ENCODE data around the gene LAGE3.

Gene LAGE3

GRCh38 chrX:154458116-154458953, 20.7 kb downstream of the LAGE3 start, which contains the start of gene PLXNA3:
PLXNA3 (plus strand) TSS chrX:154458281; CDS start chrX:154460184, 1,903 bp downstream.
- no peak for DNase-seq (ENCODE audit: low spot score)

DNA sequence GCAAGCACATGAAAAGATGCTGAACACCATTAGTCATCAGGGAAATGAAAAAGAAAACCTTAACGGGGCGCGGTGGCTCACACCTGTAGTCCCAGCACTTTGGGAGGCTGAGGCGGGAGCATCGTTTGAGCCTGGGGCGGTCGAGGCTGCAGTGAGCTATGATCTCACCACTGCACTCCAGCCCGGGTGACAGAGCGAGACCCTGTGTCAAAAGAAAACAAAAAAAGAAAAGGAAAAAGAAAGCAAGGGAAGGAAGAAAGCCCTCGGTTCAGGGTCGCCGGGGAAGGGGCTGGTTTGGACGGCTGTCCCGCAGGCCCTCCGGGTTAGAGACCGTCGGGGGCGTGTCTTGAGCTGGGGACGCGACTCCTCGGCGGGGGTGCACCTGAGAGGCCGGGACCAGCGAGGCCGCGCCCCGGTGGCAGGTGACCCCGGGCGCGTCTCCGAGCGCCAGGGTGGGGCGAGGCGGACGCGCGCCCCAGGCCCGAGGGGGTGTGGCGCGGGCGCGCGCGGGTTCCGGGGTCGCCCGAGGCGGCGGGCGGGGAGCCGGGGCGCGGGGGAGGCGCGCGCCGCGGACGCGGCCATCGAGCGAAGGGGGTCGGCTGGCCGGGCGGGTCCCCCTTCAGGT, 21.5 kb downstream of the LAGE3 start:
- no peak for DNase-seq (ENCODE audit: low spot score)

DNA sequence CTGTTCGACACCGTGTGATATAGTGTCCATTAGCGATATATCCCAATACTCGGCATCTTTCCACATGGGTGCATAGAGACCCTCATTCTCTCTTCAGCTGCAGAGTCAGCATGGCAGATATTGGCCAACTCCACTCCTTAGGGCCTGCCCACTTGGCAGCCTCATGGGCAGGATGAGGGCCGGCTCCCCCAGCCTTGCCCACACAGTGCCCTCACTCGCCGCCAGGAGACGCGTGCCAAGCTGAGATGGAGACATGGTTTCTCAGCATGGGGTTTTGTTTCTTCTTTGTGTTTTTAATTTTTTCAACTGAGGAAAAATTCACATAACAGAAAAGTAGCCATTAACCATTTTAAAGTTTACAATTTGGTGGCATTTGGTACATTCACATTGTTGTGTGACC, 26.3 kb downstream of the LAGE3 start:
- no peak for DNase-seq (ENCODE audit: low spot score)

- no peak for DNase-seq (ENCODE audit: low spot score)
These were observed 28.8 kb downstream of the LAGE3 start for GRCh38 chrX:154450312-154450711.

DNA sequence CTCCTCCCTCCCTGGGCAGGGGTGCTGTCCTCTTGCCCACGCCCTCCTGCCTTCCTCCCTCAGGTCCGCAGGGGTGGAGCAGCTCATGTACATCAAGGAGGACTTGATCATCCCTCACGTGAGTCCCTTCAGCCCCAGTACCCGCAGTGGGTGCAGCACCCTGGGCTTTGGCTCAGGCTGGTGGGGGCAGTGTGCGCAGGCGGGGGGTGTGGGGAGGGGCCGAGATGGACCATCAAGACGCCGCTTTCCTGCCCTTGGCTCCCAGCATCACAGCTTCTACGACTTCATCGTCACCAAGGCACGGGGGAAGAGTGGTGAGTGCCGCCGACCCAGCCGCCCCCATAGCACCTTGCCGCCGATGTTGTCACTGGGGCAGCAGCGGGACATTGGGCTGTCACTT, 29.5 kb downstream of the LAGE3 start:
- DNase-seq (ENCODE audit: low spot score) = no peak

GRCh38 chrX:154448484-154448883, 30.6 kb downstream of the LAGE3 start:
- DNase-seq (ENCODE audit: low spot score) = no peak

- no peak for DNase-seq (ENCODE audit: low spot score)
These were observed 32.7 kb downstream of the LAGE3 start for GRCh38 chrX:154446430-154446829.

- no peak for DNase-seq (ENCODE audit: low spot score)
These were observed 33.3 kb downstream of the LAGE3 start for GRCh38 chrX:154445776-154446175.

DNA sequence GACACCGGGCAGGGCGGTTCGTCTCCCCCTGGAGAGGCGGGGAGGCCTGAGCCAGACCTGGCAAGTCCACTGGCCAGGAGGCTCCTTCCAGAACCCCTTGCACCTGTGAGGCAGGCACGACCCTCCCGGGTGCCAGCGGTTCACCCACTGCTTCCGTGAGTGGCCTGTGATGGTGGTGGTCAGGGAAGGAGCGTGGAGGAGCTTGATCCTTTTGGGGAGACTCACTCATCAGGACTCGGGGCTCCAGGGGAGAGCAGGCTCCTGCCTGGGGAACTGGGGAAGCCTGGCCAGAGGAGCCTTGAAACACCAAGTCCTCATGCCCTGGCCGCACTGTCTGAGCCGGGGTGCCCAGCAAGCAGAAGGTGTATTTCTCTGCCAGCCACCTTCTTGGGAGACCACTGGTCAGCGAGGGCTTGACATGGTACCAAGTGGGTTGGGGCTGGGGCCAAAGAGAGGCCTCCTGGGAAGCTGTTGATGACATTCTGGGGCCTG, 34.3 kb downstream of the LAGE3 start:
- DNase-seq (ENCODE audit: low spot score) = no peak

GRCh38 chrX:154443992-154444754, 34.9 kb downstream of the LAGE3 start, which contains the start of gene FAM50A:
FAM50A (plus strand) TSS chrX:154444141; CDS start chrX:154444236, 95 bp downstream.
- peak; percentile 76 for DNase-seq (ENCODE audit: low spot score)

DNA sequence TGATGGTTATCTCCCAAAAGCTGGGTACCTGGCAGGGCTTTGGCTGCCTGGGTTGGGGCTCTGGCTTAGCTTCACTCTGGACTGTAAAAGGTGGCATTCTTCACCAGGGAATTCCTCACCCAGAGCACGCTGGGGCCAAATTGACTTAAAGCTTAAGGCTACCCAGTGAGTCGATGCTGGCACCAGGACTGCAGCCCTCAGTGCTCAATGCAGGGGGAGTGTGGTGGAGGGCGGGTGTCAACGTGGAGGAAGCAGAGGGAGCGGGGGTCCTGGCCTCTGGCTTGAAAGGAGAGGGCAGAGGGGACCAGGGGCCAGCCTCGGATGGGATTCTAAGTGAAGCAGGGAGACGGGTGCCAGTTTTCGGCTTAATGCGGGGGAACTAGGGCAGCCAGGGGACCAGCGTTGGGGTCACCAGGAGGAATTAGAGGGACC, 35.6 kb downstream of the LAGE3 start:
- no peak for DNase-seq (ENCODE audit: low spot score)

DNA sequence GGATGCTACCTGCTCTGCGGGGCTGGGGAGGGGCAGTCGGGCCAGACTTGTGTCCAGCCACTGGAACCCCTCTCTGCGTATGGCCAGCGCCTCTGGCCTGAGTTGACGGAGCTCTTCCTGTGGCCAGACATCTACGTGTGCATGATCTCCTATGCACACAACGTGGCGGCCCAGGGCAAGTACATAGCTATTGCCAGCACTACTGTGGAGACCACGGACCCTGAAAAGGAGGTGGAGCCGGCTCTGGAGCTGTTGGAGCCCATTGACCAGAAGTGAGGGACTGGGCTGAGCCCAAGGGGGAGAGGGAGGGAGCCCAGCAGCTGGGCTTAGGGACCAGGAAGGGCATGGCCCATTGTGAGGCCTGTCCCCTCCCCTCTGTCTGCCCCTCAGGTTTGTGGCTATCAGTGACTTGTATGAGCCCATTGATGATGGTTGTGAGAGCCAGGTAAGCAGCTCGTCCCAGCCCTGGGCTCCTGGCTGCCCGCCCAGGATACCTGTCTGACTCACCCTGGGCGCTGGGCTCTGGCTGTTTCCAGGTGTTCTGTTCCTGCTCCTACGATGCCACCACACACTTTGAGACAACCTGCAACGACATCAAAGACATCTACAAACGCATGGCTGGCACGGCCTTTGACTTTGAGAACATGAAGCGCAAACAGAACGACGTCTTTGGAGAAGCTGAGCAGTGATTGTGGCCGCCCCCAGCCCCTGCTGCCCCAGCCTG, 36.9 kb downstream of the LAGE3 start:
- DNase-seq (ENCODE audit: low spot score) = no peak

DNA sequence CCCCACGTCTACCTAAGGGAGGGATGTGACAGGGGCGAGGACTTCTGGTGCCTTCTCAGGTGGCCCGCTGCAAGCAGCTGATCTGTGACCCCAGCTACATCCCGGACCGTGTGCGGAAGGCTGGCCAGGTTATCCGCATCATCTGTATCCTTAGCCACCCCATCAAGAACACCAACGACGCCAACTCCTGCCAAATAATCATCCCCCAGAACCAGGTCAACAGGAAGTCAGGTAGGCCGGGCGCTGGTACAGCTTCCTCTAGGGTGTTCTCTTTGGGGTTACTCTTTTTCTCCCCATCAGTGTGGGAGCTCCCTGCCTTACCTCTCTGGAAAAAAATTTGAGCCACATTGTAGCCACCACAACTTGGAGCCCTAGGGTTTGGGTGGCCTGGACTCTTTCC, 37.5 kb downstream of the LAGE3 start:
- no peak for DNase-seq (ENCODE audit: low spot score)

DNA sequence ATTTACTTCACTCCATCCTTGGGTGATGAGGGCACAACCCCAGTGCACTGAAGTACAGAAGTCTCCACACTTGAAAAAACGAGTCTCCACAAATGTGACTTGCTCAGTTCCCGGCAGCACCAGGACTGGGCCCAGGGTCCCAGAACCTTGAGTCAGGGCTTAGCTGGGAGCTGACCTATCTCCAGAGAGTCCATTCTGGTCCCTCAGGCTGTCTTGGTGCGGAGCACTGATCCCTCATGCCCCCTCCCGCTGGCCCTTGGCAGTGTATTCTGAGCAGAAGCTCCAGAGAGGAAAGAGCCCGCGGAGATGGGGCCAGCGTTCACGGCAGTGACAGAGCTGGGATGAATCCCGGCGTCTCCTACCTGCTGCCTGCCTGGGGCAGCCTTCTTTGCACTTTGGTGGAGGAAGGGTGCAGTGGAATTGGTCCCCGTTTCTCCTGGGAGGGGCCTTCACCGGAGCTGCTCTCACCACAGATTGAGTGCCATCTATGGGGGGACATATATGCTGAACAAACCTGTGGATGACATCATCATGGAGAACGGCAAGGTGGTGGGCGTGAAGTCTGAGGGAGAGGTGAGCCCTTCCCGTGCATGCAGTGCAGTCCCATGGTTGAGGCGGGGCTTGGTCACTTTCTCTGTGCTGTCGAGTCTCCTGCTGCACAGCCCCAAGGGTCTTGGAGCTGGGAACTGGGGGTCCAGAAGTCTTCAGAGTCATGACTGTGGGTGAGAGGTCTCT, 38.3 kb downstream of the LAGE3 start:
- no peak for DNase-seq (ENCODE audit: low spot score)

GRCh38 chrX:154439841-154440240, 39.2 kb downstream of the LAGE3 start:
- no peak for DNase-seq (ENCODE audit: low spot score)

DNA sequence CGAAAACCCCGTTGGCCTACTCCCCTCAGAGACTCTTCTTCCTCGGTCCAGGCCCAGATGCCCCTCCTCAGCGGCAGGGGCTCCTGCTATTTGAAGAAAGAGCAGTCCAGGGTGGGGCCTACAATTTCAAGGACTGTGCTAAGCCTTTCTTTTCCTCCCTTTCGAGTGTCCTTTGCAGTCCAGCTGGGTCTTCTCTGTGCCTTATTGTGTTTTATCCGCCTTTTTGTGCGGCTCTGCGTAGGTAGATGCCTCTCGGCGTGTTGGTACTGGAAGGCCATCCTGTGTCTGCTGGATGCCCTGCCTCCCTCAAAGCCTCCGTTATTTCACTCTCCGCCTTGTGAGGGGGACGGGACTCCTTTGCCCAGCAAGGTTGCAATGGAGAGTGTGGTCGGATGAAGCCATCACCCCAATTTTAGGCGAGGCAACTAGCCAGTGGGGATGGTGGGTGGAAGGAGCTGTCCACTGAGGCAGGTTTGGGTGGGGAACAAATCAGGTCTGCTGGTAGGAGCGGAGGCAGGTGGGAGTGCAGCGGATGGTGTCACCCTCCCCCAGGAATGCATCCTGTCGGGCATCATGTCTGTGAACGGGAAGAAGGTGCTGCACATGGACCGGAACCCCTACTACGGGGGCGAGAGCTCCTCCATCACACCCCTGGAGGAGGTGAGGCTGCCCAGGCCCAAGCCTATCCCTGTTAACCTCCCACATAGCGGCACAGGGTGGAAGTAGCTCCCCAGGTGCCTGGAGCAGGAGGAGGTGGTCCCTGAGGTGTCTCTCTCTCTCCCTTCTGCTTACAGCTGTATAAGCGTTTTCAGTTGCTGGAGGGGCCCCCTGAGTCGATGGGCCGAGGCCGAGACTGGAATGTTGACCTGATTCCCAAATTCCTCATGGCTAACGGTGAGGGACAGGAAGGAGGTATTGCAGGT, 40.8 kb downstream of the LAGE3 start:
- DNase-seq (ENCODE audit: low spot score) = no peak

DNA sequence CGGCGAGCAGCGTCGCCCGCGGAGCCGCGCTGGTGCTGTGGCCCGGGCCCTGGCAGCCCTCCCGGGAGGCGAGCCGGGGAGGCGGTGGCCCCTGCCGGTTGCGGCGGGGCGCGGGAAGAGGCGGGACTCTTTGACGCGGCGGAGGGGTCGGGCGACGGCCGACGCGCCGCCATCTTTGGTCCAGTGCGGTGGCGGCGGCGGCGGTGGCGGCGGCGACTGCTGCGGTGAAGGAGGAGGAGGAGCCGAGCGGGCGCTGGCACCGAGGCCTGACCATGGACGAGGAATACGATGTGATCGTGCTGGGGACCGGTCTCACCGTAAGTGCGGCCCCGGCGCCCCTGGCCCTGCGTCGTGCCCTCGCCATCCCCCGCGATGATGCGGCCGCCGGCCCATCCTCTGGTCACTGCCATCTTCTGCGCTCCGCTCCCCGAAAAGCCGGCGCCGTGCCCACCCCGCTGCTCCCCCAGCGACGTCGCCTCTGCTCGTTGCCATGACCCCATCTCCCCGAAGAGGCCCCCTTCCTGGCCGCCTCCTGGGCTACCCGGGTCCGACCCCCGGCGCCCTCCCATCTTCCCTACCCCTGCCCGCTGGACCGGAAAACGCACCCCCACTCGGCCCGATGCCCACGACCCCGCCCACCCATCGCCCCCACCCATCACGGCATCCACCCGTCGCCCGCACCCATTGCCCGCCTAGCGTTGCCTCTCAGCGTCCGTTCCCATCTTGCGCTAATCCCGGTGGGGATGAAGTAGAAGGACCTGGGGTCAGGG, 41.9 kb downstream of the LAGE3 start, which contains the start of gene GDI1:
Gene GDI1 (plus strand): TSS at position 172 of the 770 bp plus-strand sequence. CDS start 101 bp downstream, at position 273.
- no peak for DNase-seq (ENCODE audit: low spot score)

DNA sequence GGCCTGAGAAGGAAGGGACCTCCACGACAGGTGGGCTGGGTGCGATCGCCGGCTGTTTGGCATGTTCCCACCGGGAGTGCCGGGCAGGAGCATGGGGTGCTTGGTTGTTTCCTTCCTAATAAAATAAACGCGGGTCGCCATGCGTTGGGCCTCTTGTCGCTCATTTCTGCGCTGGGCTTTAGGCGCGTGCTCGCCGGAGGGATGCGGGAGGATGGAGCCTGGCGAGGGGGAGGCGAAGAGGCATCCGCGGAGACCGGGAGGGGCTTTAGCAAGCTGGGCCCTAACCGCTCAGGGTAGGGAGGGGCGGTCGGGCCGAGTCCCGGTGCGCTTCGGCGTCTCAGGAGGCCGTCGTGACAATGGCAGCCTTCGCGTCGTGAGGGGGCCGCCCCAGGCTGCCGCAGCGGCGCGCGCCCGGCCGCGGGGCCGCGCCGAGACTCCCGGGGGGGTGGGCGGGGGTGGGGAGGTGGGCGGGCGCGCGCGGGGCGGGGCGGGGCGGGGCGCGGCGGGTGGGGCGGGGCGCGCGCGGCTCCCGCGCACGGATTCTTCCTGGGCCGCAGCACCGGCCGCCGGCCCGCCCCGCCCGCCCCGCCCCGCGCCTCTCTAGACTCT, 42.6 kb downstream of the LAGE3 start:
- DNase-seq (ENCODE audit: low spot score) = no peak

Measured in COLO829 (cell line).